ENCODE measurements around the gene DLK2. TPM values are rescaled to one million over a fixed set of nuclear protein-coding genes. Genes with fewer than 3 reads are reported as not detected.

Gene DLK2
- total RNA-seq, 2 experiments from 2014 or later, result 1.0 to 1.1 TPM

- ChIA-PET POLR2A (interaction anchor here (1.1 kb wide), 1 partner anchor 44 kb away, joined by 4 read pairs; the partner anchor contains the start of gene TJAP1), CTCF (no interaction called here)
- Mint-ChIP-seq H3K27me3 (no peaks in the 10 kb centered on the region), H3K4me1 (ENCODE audit: low read depth) (peaks cover 22% of the 10 kb centered on the region), H3K4me3 (no peak overlapping the region), H3K9me3 (no peaks in the 10 kb centered on the region), H3K36me3 (ENCODE audit: low read depth) (peaks cover 3% of the 10 kb centered on the region), H3K27ac (no peak overlapping the region)
- intact Hi-C loops (cut with micrococcal nuclease), result no loop called here
- DNase-seq, result no peak
- ATAC-seq, result no peak
- TF ChIP-seq CTCF (IDR thresholded peaks at IDR 0.05), result no peak
Observed at GRCh38 chr6:43433148-43433547, 22.2 kb downstream of the DLK2 start.

- ATAC-seq (no peak), DNase-seq (no peak)
- ChIA-PET CTCF (no interaction called here), POLR2A (no interaction called here)
- H3K9me3 Mint-ChIP-seq, result no peaks in the 10 kb centered on the region
- peaks cover 3% of the 10 kb centered on the region for H3K36me3 Mint-ChIP-seq (ENCODE audit: low read depth)
- intact Hi-C loops (cut with micrococcal nuclease), result no loop called here
- no peak overlapping the region for H3K4me3 Mint-ChIP-seq
- TF ChIP-seq CTCF (IDR thresholded peaks at IDR 0.05), result no peak
- H3K27me3 Mint-ChIP-seq, result no peaks in the 10 kb centered on the region
- H3K4me1 Mint-ChIP-seq (ENCODE audit: low read depth), result peaks cover 22% of the 10 kb centered on the region
- H3K27ac Mint-ChIP-seq, result no peak overlapping the region
Observed at GRCh38 chr6:43432009-43432945, 23.1 kb downstream of the DLK2 start.

GRCh38 chr6:43428874-43429273 lies 26.5 kb downstream of the DLK2 start:
- Mint-ChIP-seq H3K4me3 (peak overlapping the region; percentile 87), H3K9me3 (no peaks in the 10 kb centered on the region), H3K4me1 (ENCODE audit: low read depth) (peaks cover 16% of the 10 kb centered on the region), H3K27me3 (no peaks in the 10 kb centered on the region), H3K27ac (peak overlapping the region; percentile 95), H3K36me3 (ENCODE audit: low read depth) (peaks cover 3% of the 10 kb centered on the region)
- intact Hi-C loops (cut with micrococcal nuclease), result no loop called here
- CTCF ChIA-PET, result interaction anchor here (0.9 to 2.2 kb wide), 5 partner anchors 10 to 199 kb away, joined by 3 to 6 read pairs (median 3); partner anchors contain the start of gene DNPH1
- no peak for ATAC-seq
- POLR2A ChIA-PET, result interaction anchor here (0.6 to 2.1 kb wide), 3 partner anchors 8 to 393 kb away, joined by 3 to 6 read pairs (median 4); no protein-coding TSS in a partner anchor
- no peak for DNase-seq
- TF ChIP-seq CTCF (IDR thresholded peaks at IDR 0.05), result no peak

- Mint-ChIP-seq H3K27me3 (no peaks in the 10 kb centered on the region), H3K9me3 (no peaks in the 10 kb centered on the region), H3K27ac (peak overlapping the region; percentile 95), H3K4me1 (ENCODE audit: low read depth) (peaks cover 16% of the 10 kb centered on the region), H3K36me3 (ENCODE audit: low read depth) (peaks cover 3% of the 10 kb centered on the region), H3K4me3 (peak overlapping the region; percentile 87)
- TF ChIP-seq CTCF (IDR thresholded peaks at IDR 0.05), result no peak
- DNase-seq, result no peak
- intact Hi-C loops (cut with micrococcal nuclease), result no loop called here
- ChIA-PET CTCF (interaction anchor here (0.9 to 2.2 kb wide), 5 partner anchors 11 to 199 kb away, joined by 3 to 6 read pairs (median 3); partner anchors contain the start of gene DNPH1), POLR2A (interaction anchor here (0.6 to 2.1 kb wide), 8 partner anchors 9 to 529 kb away, joined by 3 to 8 read pairs (median 4); partner anchors contain the start of genes DLK2 and TJAP1)
- ATAC-seq, result no peak
Observed at GRCh38 chr6:43428112-43428570, 27.2 kb downstream of the DLK2 start.

Measured in activated CD8-positive, alpha-beta T cell treated with anti-CD3 and anti-CD28 coated beads for 36 hours (primary cell).